Calu3 (cell line): ENCODE measurements around the gene CALCOCO2. TPM values are rescaled to one million over a fixed set of nuclear protein-coding genes. Genes with fewer than 3 reads are reported as not detected.
A peak's percentile ranks its signal among the peaks of the same experiment; 100 is the strongest.
"Not testable (repeated sequence)": the region's sequence is repeated elsewhere in the genome, so short reads cannot be mapped to it uniquely, and the experiment has no call there.

Experiments used
- BruUV-seq: library from RNA; stranded (reverse); fragments of 400-500 nt; replicated peaks from 2 replicates; lab custom pipeline; 2021; lab: Mats Ljungman, UMichigan
- CTCF ChIA-PET: fragments of 300-600 bp; sonication (Branson Sonifier 250); formaldehyde crosslinking; loops from one replicate; lab custom pipeline; 2022; ENCODE audit warnings: antibody characterized with exemption; lab: Charles Lee
- DNase-seq: peaks from one replicate; pipeline ENCODE4 v3.0.0; 2022
- H3K27ac Mint-ChIP-seq: one replicate; pipeline ENCODE4 v1.8.0; 2022; ENCODE audit warnings: mixed read lengths; ENCODE audit not compliant: unreplicated experiment
- H3K27me3 Mint-ChIP-seq: one replicate; pipeline ENCODE4 v1.8.0; 2022; ENCODE audit warnings: mixed read lengths; ENCODE audit not compliant: unreplicated experiment
- H3K36me3 Mint-ChIP-seq: one replicate; pipeline ENCODE4 v1.8.0; 2022; ENCODE audit warnings: mild to moderate bottlenecking, moderate library complexity, mixed read lengths; ENCODE audit not compliant: insufficient read depth, unreplicated experiment
- H3K4me1 Mint-ChIP-seq: one replicate; pipeline ENCODE4 v1.8.0; 2022; ENCODE audit warnings: mild to moderate bottlenecking, low read depth, mixed read lengths; ENCODE audit not compliant: unreplicated experiment
- H3K4me3 Mint-ChIP-seq: one replicate; pipeline ENCODE4 v1.8.0; 2022; ENCODE audit warnings: mild to moderate bottlenecking, low read depth, moderate library complexity, mixed read lengths; ENCODE audit not compliant: unreplicated experiment
- H3K9me3 Mint-ChIP-seq: one replicate; pipeline ENCODE4 v1.8.0; 2022; ENCODE audit warnings: low read depth, mixed read lengths; ENCODE audit not compliant: unreplicated experiment
- intact Hi-C: fragments of 100-400 bp; cut with micrococcal nuclease; formaldehyde crosslinking; loops from one replicate; pipeline ENCODE4 v1.10.0; 2022; ENCODE audit not compliant: unreplicated experiment
- total RNA-seq: library from RNA; stranded (reverse); gene quantifications from 2 replicates; pipeline ENCODE4 v1.2.3, GENCODE V29; 2022
- TF ChIP-seq, protein P1 (sequence below): fragments of 200-600 bp; IDR thresholded peaks from one replicate; pipeline ENCODE4 v1.8.0; 2022; ENCODE audit warnings: antibody characterized with exemption; ENCODE audit not compliant: unreplicated experiment

Gene CALCOCO2
- total RNA-seq, 1 experiment from 2014 or later, result 116 TPM

DNA sequence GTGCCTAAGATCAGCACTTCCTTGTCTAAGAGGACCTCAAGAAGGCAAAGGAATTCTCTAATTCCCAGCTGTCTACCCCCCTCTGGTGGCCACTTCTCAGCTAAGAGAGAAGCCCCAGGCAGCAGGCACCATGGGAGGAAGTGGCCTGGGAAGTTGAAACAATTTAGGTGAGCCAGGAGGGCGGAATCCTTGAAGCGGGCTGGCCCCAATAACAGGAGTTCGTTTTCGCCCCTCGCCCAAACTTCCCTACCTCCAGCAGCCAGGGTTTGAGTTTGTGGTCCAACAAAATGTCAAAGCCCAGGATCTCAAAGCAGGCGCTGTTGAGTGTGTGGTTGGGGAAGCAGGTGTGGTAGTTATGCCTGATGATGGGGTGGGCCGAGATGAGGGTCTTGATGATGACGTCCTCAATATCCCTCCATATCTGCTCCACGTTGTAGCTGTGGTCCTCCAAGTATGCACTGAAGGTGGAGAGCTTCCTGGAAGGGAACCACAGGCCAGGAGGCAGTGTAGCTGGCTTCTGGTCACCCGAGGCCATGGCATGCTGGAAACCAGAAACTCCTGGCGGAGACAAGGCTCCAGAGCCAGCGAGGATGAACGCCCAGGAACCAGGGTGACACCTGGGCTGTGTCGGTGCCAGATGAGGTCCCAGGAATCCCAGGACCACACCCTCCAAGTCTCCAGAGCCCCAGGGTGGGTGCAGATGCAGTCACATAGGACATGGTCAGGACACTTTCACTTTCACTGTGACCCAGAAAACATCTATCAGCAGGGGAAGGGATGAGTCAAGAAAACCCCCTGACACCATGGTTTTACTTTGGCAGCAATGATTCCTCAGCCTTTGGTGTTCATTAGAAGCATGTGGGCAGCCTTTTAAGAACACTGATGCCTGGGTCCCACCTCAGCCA lies 39.5 kb upstream of the CALCOCO2 start:
- peak overlapping the region; percentile 57 for H3K27ac Mint-ChIP-seq
- H3K27me3 Mint-ChIP-seq, result peaks cover 25% of the 10 kb centered on the region
- H3K9me3 Mint-ChIP-seq, result no peaks in the 10 kb centered on the region
- intact Hi-C loops, result loop anchor here (1.0 to 2.0 kb wide), 2 partner anchors 67 to 113 kb away; no protein-coding TSS in a partner anchor
- CTCF ChIA-PET, result interaction anchor here (0.5 to 2.1 kb wide), 21 partner anchors 9 to 1788 kb away, joined by 3 to 60 read pairs (median 5); partner anchors contain the start of genes ATP5MC1 and HOXB13
- H3K4me3 Mint-ChIP-seq, result no peak overlapping the region
- H3K4me1 Mint-ChIP-seq, result peaks cover 41% of the 10 kb centered on the region
- TF ChIP-seq, protein P1, sequence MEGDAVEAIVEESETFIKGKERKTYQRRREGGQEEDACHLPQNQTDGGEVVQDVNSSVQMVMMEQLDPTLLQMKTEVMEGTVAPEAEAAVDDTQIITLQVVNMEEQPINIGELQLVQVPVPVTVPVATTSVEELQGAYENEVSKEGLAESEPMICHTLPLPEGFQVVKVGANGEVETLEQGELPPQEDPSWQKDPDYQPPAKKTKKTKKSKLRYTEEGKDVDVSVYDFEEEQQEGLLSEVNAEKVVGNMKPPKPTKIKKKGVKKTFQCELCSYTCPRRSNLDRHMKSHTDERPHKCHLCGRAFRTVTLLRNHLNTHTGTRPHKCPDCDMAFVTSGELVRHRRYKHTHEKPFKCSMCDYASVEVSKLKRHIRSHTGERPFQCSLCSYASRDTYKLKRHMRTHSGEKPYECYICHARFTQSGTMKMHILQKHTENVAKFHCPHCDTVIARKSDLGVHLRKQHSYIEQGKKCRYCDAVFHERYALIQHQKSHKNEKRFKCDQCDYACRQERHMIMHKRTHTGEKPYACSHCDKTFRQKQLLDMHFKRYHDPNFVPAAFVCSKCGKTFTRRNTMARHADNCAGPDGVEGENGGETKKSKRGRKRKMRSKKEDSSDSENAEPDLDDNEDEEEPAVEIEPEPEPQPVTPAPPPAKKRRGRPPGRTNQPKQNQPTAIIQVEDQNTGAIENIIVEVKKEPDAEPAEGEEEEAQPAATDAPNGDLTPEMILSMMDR, result peak; percentile 82
- BruUV-seq, result no TSS peak
- DNase-seq, result peak; percentile 95
- peaks cover 9% of the 10 kb centered on the region for H3K36me3 Mint-ChIP-seq

DNA sequence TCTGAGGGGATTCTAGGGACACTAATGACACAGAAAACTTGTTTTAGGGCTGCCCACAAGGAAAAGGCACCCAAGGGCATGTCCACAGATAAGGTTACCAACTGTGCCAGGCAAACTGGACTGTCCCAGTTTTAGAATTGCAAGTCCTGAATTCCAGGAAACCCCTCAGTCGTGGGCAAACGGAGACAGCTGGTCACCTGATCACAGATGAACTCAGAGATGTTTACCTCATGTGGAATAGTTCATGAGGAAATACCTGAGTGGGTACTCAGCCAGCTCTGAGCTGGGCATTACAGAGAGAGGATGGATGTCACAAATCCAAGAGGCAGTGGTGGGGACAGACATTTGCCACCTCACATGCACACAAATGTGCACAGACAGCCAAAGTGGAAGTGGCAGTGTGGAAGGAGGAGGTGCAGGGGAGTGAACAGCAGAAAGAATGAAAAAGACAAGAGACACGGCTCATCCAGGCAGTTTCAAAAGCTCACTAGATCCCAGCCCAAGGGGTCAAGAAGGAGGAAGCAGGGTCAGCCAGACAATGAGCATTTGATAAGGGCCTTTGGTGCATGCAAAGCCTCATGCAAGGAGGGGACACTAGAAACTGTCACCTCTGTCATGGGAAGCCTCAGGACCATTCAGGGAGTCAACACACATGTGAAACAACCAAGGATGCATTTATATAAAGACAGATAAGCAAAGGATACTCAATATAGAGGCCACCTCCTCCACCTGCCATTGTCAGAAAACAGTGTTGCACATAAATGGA lies 38.6 kb upstream of the CALCOCO2 start:
- no peak for DNase-seq
- intact Hi-C loops, result no loop called here
- CTCF ChIA-PET, result interaction anchor here (1.5 to 2.1 kb wide), 6 partner anchors 8 to 113 kb away, joined by 6 to 60 read pairs (median 16); partner anchors contain the start of gene HOXB13
- peaks cover 14% of the 10 kb centered on the region for H3K36me3 Mint-ChIP-seq
- TF ChIP-seq, protein P1, result no peak
- no peak overlapping the region for H3K27ac Mint-ChIP-seq
- BruUV-seq, result no TSS peak
- H3K4me1 Mint-ChIP-seq, result peaks cover 41% of the 10 kb centered on the region
- H3K4me3 Mint-ChIP-seq, result no peak overlapping the region
- peaks cover 16% of the 10 kb centered on the region for H3K27me3 Mint-ChIP-seq
- no peaks in the 10 kb centered on the region for H3K9me3 Mint-ChIP-seq

DNA sequence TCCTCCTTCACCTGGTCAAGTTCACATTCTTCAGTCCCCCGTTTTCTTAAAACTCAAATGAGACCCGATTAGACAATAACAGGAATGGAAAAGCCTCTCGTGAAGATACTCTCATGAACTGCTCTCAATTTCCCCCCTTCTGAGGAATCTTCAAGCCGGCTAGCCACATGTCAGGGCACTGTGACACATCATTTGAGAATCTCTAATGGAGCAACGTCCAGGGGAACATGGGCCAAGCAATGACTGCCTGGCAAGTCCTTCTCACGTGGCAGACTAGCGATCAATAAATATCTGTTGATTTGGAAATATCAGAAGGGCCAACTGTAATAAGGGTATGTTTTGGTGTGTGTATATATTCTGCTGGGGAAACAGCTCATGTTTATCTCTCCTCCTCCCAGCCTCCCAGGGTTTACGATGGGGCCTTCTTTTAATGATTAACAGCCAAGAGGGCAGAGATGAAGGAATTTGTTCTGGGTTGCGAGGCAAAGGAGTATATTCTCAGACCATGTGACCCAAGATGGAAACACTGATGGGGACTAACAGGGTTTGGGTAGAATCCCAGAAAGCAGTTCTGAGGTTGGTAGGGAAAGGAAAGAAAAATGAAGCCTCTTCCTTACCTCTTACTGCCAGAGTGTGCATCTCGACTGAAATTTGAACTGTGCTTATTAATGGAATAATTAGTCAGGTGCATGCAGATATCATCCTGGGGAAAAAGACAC lies 35.2 kb upstream of the CALCOCO2 start:
- H3K36me3 Mint-ChIP-seq, result peaks cover 22% of the 10 kb centered on the region
- no TSS peak for BruUV-seq
- H3K27me3 Mint-ChIP-seq, result no peaks in the 10 kb centered on the region
- H3K4me1 Mint-ChIP-seq, result peaks cover 59% of the 10 kb centered on the region
- H3K4me3 Mint-ChIP-seq, result peak overlapping the region; percentile 38
- intact Hi-C loops, result no loop called here
- DNase-seq, result peak; percentile 77
- CTCF ChIA-PET, result interaction anchor here (0.6 to 1.5 kb wide), 6 partner anchors 30 to 354 kb away, joined by 3 to 7 read pairs (median 4); no protein-coding TSS in a partner anchor
- peak overlapping the region; percentile 95 for H3K27ac Mint-ChIP-seq
- TF ChIP-seq, protein P1, result no peak
- H3K9me3 Mint-ChIP-seq, result no peaks in the 10 kb centered on the region

DNA sequence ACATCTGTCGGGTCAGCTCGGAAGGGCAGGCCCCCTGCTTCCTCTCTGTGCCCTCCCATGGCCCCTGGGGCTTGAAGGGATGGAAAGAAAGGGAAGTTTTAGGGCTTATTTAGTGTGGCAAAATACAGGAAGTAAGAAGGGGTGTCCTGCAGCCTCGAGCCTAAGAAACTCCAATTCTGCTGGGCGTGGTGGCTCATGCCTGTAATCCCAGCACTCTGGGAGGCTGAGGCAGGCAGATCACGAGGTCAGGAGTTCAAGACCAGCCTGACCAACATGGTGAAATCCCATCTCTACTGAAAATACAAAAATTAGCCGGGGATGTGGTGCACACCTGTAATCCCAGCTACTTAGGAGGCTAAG lies 34.7 kb upstream of the CALCOCO2 start:
- Mint-ChIP-seq H3K36me3 (peaks cover 22% of the 10 kb centered on the region), H3K4me1 (peaks cover 61% of the 10 kb centered on the region), H3K27ac (peak overlapping the region; percentile 95), H3K4me3 (peak overlapping the region; percentile 38)
- CTCF ChIA-PET, result interaction anchor here (0.7 to 1.5 kb wide), 5 partner anchors 31 to 353 kb away, joined by 3 to 7 read pairs (median 4); no protein-coding TSS in a partner anchor
- DNase-seq, intact Hi-C loops, BruUV-seq, H3K9me3 Mint-ChIP-seq, H3K27me3 Mint-ChIP-seq: not testable (repeated sequence)
